ENCODE results near the gene WDR33. TPM values are rescaled to one million over a fixed set of nuclear protein-coding genes. Genes with fewer than 3 reads are reported as not detected.

The WDR33 gene
- polyA plus RNA-seq, 3 donors = 9.3 to 12.4 (median 11.0) TPM

DNA sequence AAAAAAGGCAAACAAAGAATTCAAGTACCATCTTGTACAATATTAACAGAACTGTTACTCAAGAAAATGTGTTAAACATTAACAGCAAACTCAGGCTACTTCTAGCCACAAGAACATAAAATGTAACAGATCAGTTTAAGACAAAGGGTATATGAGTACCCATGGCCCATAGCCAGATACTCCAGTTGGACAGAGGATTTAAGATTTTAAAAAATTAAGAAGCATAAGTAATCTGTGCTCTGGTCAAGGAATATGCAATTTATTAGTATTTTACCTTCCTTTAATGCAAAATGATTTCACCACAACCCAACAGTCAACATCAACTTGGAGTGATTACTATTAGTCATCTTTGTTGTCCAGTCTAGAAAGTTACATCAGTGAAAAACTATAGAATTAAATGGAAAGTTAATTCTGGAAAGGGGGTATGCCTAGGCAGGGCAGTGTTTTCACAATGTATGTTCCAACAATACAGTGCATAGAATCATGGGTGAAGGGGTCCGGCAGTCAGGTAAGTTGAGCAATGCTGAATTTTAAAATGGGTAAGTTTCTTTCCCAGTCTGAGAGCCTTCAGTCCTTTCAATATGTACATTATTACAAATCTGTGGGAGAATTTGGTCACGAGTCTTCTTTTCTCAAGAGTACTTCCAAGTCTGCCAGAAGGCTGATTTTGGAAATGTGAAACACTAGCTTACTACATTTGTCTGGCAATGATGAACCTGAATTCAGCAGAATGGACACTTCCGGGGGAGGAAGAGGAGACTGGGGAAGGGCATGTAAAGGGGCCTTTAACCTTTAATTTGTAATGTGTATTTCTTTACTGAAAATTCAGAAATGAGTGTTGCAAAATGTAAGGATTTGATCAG lies 75.2 kb downstream of the WDR33 start:
- no peak overlapping the region for H3K27ac ChIP-seq (ENCODE audit: low read depth, low read length)
- WGBS, 3 donors = 73 to 76% (median 74%) methylated on average over 3 of the region's 3 CpGs

DNA sequence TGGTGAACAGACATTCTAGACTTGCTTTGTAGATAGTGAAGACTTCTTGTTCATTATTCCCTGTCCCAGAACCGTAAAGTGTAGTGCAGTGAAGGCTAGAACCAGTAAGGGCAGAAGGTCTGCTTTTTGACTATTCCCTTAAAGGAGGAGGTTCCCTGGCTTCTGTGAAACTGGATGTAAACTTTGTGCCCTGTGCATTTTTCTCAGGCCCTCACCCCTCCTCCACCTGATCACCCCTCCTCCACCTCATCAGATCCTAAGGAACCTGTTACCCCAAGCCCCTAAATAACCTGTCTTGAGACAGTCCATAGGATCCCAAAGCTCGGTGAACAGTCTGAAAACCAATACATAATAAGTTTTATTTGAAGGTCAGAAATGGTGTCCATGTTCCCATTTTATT lies 75.9 kb downstream of the WDR33 start:
- 43 to 96% (median 95%) methylated on average over 2 of the region's 2 CpGs for WGBS, 3 donors
- no peak overlapping the region for H3K27ac ChIP-seq (ENCODE audit: low read depth, low read length)

DNA sequence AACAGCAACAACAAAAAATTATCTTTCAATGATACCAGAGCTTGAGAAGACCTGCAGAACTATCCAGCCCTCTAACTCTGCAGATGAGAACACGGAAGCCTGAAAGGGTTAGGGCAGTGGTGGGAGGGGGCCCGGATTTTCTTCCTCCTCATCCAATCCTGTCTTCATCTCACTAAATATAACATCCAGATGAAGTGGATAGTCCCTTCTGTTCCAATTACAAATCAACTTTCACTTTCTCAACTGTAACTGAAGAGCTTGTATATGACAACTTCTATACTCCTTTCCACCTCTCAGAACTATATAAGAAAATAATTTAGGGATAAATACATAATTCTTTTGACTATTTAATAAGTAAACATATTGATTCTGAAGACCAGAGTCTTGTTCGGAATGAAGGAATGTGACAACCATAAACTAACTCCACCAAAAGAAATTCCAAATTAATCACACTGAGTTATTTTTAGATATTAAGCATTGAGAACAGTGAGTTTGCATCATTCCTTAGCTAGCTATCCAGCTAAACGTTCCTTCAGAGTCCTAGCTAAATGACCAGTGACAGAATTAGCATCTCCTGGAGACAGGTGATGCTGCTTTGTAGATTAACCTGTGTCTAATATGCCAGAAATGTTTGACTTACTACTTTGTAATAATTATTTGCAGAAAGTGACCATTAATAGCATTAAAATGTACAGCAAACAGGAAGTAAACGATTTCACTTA lies 77.0 kb downstream of the WDR33 start:
- 15 to 58% (median 51%) methylated on average over 5 of the region's 5 CpGs for WGBS, 3 donors
- no peak overlapping the region for H3K27ac ChIP-seq (ENCODE audit: low read depth, low read length)

DNA sequence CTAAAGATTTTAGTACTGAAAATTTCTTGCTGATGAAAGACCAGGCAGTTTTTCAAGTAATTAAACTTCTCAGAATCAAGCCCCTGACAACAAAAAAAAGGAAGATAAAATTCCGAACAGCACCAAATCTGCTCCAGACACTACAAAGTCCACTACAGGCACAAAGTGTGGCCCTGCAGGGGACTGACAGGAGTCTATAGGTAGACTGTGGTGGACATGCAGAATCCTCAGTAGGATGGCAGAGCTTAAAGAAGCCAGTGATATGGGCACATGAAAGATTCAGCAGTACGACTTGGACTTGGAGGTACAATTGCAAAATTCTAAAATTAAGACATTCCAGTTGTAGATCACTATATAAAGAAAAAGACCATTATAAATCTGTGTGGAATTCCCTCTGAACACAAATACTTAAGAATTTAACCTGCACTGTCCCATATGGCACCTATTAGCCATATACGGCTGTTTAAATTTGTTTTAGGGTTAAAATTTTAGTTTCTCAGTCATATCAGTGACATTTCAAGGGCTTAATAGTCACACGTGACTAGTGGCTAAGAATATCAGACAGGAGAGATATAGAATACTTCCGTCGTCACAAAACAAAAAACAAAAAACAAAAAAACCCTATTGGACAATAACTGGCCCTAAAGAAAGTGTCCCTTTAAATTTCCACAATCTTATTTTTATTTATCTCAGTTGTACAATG lies 77.7 kb downstream of the WDR33 start:
- H3K27ac ChIP-seq (ENCODE audit: low read depth, low read length) = no peak overlapping the region
- WGBS, 3 donors = 21 to 77% (median 75%) methylated on average over 6 of the region's 6 CpGs

DNA sequence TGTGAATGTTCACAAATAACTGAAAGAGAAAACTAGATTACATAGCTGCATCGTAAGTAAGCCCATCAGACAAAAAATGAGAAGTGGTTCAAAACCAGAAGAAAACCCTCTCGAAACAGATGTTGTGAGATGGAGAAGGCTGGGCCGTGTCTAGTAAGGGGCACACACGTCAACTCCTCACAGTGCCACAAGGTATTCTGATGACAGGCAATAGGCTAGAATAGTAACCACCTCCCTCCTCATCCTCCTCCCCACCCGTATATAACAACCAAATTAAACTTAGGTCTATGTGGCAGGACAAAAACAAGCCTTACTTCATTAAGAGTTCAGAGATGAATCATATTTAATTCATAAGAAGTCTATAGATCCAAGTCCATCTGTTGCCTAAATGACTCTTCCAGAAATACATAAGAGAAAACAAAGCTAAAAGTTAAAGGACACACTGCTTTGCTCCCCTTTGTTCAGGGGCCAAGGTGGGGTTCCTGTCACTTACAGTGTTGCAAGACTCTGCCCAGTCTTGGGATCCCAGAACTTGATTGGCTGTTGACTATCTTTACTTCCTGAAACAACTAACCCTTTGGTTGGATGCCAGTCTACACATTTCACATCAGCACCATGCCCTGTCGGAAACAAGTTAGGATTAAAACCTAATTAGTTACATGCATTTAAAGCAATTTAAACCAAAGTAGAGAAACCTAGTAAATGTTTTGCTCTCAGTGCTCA lies 84.7 kb downstream of the WDR33 start:
- WGBS, 3 donors = 88 to 93% (median 90%) methylated on average over 6 of the region's 6 CpGs

DNA sequence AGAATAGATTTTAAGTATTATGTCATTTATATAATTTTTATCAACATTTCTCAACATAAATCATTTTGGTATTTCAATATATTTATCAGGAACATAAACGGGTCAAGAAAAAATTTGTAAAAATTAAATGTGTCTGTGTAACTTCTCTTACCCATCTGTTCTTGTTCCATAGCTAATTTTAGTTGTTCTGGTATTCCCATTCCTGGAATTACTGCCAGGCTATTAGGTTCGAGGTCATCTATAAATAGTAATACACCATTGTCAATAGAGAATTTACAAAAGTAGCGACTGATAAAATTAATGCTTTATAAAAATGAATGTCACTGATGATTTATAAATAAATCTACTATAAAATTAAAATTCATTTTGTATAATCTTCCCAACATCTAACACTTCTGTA lies 88.2 kb downstream of the WDR33 start:
- 55 to 77% (median 66%) methylated on average over 3 of the region's 3 CpGs for WGBS, 3 donors

More for the DNA sequence above, 84.7 kb downstream of the WDR33 start:
- H3K27ac ChIP-seq (ENCODE audit: low read depth, low read length) = no peak overlapping the region

DNA sequence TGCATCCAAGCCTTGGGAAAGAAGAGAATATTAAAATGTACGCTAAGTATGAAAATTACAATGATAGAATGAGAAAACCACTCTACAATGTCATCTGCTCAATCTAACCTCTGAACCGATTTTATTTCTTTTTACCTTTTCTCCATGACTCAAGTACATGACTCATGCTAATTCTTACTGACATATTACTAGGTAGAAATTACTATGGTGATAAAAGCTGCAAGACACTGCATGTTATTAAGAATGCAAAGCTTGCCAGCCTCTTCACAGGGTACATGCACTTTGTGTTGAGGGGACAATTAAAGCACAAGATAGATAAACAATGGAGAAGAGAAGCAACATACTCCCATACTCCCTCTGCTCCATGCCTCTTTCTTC lies 89.0 kb downstream of the WDR33 start:
- WGBS, 3 donors = 94 to 98% (median 97%) methylated on average over 2 of the region's 2 CpGs

More for the DNA sequence above, 88.2 kb downstream of the WDR33 start:
- no peak overlapping the region for H3K27ac ChIP-seq (ENCODE audit: low read depth, low read length)

DNA sequence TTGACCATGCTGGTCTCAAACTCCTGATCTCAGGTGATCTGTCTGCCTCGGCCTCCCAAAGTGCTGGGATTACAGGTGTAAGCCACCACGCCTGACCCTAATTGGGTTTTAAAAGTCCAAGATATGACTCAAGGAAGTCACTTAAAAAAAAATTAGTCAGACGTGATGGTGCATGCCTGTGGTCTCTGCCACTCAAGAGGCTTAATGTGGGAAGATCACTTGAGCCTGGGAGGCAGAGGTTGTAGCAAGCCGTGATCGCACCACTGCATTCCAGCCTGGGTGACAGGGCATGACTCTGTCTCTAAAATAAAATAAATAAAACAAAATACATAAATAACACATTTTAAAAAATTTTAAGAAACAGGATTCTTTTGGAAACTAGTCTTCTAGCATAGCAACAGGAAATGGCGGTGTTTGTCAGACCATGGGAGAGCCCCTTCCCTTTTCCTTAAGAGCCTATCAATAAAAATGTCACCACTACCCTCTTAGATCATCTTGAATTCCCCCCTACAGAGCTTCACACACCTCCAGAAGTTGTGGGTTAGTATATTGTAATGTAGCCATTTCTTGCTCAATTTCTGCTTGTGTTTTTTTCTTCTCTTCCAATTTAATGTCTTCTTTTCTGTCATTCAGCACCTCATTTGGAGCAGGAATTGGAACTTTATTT lies 89.5 kb downstream of the WDR33 start:
- WGBS, 3 donors = 93 to 97% (median 96%) methylated on average over 6 of the region's 6 CpGs
- H3K27ac ChIP-seq (ENCODE audit: low read depth, low read length) = no peak overlapping the region

More for the DNA sequence above, 89.0 kb downstream of the WDR33 start:
- H3K27ac ChIP-seq (ENCODE audit: low read depth, low read length) = no peak overlapping the region

DNA sequence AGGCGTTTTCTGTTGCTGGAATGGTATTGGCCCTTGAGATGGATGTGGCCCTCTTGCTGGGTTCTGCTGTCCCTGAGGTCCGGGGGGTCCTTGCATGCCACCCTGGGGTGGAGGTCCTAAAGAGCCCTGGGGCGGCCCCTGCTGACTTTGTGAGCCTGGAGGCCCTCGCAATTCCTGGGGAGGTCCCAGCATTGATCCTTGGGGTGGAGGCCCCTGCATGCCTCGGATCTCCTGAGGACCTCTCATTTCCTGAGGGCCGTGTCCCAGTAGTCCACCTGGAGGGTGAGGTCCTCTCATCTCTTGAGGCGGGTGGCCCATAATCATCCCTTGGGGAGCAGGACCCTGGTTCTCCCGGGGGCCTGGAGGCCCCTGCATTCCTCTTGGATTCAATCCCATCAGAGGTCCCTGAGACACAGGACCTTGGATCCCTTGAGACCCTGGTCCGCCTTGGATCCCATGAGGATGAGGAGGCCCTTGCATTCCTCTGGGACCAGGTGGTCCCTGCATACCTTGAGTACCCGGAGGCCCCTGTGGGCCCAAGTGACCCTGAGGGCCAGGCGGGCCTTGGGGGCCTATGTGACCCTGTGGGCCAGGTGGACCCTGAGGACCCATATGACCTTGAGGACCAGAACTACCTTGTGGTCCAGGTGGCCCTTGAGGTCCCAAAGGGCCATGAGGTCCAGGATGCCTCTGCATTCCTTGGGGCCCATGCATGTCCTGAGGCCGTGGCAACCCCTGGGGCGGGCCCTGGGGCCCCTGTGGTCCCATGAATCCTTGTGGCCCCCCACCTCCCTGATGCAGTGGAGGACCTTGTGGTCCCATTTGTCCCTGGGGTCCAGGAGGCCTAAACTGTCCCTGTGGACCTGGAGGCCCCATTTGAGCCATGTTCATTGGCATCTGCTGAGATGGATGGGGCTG lies 91.4 kb downstream of the WDR33 start:
- 96 to 97% (median 96%) methylated on average over 13 of the region's 13 CpGs for WGBS, 3 donors

DNA sequence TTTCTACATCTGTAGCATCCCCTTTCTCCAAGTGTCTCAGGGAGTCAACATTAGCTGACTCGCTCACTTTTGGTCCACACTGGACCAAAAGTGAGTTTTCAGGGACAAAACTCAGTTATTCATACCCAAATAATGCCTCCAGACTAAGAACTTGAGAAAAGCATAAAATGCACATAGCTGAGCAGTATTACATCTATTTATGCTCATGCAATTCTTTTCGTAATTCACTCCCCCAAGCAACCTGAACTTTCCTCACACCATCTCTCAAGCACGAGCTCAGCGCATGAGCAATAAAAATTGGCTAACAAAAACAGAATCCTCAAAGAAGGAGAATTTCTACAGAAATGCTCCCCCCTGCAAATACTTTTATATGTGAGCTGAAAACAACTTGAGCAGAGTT lies 92.7 kb downstream of the WDR33 start:
- WGBS, 3 donors = 80 to 96% (median 85%) methylated on average over 4 of the region's 4 CpGs
- no peak overlapping the region for H3K27ac ChIP-seq (ENCODE audit: low read depth, low read length)

More for the DNA sequence above, 91.4 kb downstream of the WDR33 start:
- no peak overlapping the region for H3K27ac ChIP-seq (ENCODE audit: low read depth, low read length)

DNA sequence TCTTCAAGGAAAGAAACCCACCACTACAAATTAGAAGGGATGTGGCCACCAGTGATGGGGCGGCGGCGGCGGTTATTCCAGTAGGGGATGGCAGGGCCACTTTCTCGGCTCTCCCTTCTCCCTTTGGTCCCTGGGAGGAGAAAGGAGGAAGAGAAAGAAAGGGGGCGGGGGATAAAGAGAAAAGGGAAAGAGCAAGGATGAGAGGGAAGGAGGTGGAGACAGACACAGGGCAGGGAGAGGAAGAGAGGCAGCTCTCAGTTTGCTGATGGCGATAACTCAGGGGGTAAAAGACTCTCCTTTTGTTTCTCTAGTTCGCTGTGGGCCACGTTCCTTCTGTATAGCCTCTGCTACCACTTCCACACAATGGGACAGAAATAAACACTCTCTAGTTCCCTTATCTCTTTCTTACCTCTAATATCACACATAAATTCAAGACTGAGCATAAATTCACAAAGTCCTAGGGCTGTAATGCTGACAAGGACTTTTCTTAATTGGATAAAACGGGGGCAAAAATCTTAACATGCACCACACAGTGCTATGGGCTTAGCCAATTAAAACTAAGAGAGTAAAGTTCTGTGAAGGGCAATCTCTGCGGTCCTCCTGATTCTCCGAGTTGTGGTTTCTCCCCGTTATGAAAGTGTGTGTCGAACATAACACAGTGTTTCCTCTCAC lies 95.1 kb downstream of the WDR33 start:
- WGBS, 3 donors = 91 to 94% (median 92%) methylated on average over 14 of the region's 14 CpGs
- no peak overlapping the region for H3K27ac ChIP-seq (ENCODE audit: low read depth, low read length)

DNA sequence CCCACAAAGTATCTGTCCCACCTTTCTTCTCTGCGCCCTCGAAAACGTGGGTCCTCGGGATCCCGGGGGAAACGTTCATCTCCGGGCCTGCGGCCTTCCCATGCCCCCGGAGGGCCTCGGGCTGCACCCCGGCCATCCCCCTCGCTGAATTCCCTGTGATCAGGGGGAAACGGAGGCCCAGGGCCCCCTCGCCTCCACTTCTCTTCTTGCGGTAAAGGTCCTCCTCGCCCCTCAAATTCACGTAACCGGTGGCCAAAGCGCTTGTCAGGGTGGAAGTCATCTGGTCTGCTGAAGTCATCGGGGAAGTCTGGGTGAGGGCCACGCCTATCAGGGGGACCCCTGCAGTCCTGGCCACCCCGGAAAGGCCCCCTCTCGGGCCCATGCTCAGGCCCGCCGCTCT lies 97.4 kb downstream of the WDR33 start:
- 94 to 95% (median 95%) methylated on average over 25 of the region's 25 CpGs for WGBS, 3 donors
- H3K27ac ChIP-seq (ENCODE audit: low read depth, low read length) = no peak overlapping the region

DNA sequence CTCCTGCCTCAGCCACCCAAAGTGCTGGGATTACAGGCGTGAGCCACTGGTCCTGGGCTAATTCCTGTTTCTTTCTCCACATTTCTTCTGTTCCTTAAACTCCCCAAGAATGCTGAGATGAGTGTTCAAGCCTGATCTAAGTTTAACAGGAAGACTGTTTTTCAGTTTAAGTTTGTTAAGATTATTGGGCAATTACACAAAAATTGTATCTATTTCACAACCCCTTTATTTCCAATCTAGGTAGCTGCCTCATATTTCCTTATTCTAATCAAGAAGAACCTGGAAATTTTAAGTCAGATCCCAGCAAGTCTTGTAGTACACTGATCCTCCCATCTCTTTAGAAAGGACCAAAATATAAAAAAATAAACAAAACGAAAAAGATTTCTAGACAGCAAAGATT lies 98.0 kb downstream of the WDR33 start:
- H3K27ac ChIP-seq (ENCODE audit: low read depth, low read length) = no peak overlapping the region
- WGBS, 3 donors = 73 to 78% (median 75%) methylated on average over 2 of the region's 2 CpGs

DNA sequence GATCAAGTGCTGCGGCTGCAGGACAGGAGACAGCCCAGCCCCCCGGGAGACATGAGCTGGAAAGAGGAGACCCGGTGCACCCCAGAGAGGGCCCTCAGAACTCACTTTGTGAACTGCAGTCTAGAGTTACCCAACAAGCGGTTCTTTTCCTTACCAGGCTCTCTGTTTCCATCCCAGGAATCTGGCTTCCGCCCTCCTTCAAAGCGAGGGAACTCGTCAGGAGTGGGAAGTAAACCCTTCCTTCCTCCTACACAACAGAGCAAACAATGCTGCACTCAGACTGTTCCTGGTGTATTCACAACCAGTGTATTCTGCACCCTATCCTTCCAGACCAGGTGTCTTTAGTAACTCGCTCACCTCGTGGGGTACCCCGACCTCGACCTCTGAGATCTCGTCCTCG lies 101.6 kb downstream of the WDR33 start:
- 91 to 92% (median 91%) methylated on average over 13 of the region's 13 CpGs for WGBS, 3 donors
- H3K27ac ChIP-seq (ENCODE audit: low read depth, low read length) = no peak overlapping the region

DNA sequence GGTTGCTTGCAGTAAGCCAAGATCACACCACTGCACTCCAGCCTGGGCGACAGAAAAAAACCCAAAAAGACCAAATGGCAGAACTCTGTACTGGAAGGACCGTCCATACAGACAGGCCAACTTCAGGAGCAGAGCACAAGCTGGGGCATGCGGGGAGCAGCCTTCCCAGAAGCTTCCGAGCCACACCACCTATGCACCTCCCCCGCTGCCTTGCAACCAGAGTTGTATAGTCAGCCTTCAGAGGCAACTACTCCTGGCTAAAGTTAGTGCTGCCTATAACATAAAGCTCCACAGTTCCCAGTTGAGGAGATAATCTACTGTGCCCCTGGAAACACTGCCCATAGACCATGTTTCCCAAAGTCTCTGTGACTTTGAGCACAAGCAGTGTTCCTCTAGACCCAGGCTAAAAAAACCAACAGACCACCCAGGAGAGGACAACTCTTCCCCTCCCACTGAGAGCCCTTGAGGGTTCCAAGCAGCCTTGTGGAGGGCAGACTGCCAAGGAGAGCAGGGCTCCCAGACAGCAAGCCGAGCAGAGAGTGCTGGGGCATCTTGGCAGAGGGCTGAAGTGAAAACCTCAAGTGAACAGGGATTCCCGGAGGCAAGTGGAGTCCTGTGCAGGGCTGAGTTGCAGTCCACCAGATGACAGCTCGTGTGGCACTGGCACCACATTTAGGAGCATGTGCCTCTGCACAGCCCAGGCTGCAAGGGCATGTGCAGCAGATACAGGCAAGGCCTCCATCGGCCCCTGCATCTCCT lies 102.9 kb downstream of the WDR33 start:
- 89 to 91% (median 90%) methylated on average over 9 of the region's 9 CpGs for WGBS, 3 donors
- no peak overlapping the region for H3K27ac ChIP-seq (ENCODE audit: low read depth, low read length)

Data from adipose tissue (tissue), 3 donors.